Measurements from ENCODE around the gene KIAA1671.

Gene KIAA1671

DNA sequence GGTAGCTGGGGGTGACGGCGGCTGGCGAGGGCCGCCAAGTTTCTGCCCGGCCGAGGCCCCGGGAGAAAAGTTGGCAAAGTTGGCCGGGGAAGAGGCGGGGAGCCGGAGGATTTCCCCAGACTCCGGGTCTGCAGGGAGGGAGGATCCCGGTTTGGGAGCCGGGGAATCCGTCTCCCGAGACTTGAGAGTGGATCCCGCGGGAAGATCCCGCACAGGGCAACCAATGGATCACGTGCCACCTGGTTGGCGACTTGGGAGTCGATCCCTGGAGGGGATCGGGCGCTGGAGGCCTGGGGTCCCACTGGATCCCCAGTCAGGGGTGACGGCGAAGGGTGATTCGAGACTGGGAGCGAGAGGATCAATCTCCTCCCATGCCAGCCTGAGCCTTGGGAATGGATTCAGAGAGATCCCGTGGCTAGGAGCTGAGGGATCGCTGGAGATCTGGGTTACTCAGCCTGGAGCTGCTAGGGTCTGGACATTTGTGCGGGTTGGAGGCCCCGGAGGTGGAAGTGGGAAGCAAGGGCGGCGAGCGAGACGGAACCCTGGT, 394 bp downstream of the KIAA1671 start:
- no peak for DNase-seq (ENCODE audit: low read depth)

DNA sequence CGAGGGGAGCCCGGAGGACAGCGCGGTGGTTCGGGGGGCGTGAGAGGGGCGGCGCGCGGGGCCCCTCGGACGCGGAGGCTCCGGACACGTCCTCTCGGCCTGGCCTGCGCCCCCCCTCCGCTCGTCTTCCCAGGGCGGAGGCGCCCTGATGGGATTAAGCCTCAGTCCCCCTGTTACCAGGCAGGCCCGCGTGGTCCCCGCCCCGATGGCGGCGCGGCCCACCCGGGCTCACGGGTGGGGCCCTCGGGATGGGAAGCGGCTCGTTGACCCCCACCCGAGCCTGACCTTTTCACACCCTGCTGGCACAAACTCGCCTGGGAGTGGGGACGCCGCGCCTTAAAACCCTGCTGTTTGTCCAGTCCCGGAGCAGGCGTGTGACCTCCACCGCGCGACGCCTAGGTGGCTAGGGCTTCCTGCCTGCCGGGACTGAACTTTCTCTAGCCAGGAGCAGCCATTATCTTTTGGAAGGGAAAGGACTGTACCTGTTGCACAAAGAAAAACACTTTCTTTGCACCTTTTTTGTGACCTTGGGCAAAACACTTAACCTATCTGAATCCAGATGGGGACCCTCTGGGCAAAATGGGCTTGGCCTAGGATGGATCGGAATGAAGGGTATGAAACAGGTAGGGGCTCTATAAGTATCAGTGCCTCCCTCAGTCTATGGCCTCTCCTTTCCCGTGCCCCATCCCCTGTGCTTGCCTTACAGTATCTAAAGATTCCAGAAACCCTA, 1.0 kb downstream of the KIAA1671 start:
- no peak for DNase-seq (ENCODE audit: low read depth)

DNA sequence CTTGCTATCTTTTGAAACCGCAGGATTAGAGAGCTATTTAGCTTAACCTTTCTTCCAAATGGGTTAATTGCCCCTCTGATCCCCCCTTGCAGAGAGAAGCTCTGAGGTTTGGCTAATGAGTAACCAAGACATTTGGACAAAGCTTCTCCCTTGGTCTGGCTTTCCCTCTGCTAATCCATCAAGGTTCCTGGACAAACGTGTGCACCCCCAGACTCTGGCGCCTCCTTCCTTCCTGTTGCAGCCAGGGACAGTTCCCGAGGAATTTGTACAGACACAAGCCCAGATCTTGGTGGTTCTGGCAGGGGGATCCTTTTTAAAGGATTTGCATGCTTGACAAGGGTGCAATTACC, 1.6 kb downstream of the KIAA1671 start:
- DNase-seq (ENCODE audit: low read depth) = no peak

DNA sequence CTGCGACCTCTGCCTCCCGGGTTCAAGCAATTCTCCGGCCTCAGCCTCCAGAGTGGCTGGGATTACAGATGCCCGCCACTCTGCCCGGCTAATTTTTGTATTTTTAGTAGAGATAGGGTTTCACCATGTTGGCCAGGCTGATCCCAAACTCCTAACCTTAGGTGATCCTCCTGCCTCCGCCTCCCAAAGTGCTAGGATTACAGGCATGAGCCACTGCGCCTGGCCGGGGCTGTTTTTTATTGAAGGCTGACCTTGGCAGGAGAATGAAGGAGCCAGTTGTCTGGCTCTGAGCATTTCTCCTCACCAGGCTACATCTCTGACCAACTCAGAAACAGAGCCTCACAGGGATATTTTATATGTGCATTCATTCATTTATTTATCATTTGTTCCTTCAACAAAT, 2.3 kb downstream of the KIAA1671 start:
- DNase-seq (ENCODE audit: low read depth) = no peak

DNA sequence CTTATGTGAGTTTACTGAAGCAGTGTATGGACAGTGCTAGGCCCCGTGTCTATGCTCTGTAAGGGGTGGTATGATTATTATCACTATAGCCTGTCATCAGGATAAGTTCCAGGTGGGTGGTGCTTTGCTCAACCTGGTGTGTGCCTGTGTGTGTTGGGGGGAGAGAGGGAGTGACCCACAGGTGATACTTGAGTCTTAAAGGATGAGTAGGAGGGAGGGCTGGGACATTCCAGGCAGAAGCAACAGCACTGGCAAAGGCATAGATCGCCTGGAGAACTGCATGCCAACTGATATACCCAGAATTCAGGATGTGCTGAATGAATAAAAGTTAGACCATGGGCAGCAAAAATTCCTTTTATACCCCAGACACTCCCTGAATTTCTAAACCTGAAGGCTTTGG, 4.5 kb downstream of the KIAA1671 start:
- no peak for DNase-seq (ENCODE audit: low read depth)

DNA sequence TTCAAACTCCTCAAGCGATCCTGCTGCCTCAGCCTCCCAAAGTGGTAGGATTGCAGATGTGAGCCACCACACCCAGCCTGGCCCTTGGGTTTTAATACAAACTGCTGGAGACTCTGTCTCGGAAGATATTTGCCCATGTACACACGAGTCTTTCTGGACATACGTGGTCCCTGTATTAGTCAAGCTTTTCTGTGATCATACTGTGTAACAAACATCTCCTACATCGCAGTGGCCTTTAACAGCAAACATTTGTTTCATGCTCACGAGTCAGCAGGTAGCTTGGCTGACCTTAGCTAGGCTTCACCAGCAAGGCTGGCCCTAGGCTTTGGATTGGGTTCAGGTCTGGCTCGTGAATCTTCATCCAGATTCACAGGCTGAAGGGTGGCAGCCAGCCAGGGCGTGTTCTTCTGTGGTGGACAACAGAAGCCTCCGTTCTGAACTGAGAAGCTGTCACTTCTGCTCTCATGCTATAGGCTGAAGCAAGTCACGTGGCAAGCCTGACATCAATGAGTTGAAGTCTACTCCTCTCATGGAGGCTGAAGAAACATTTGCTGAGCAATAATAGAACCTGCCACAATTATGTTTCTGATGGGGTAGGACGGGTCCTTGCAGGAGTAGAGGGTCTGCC, 8.8 kb downstream of the KIAA1671 start:
- no peak for DNase-seq (ENCODE audit: low read depth)

DNA sequence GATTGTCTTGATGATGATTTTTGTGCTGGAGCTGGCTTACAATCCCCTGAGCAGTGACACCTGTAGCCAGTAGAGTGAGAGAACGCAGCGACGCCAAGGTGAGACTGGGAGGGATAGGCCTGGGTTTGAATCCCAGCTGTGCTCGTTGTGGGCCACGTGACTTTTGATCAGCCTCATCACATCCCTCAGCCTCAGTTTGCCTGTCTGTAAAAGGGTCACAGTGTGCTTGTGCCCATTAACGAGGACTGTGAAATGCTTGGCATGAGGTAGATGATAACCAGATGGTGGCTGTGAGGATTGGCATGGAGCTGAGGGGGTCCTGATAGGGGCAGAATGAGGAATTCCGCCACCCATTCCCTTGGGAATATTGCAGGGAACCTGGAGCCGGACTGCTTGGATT, 9.6 kb downstream of the KIAA1671 start:
- no peak for DNase-seq (ENCODE audit: low read depth)

DNA sequence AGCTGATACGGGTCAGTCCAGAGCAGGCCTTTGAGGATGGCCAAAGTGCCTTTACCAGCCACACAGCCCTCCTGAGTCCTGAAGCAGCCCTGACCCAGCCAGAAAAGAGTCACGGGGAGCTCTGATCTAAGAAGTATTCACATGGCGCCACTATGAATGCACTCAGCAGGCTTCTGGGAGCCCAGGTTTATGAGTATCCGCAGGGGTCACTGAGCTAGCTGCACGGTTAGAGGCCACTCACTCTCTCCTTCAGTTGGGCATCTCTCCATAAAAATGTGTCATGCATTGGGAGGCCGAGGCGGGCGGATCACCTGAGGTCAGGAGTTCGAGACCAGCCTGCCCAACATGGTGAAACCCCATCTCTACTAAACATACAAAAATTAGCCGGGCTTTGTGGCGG, 10.3 kb downstream of the KIAA1671 start:
- no peak for DNase-seq (ENCODE audit: low read depth)

DNA sequence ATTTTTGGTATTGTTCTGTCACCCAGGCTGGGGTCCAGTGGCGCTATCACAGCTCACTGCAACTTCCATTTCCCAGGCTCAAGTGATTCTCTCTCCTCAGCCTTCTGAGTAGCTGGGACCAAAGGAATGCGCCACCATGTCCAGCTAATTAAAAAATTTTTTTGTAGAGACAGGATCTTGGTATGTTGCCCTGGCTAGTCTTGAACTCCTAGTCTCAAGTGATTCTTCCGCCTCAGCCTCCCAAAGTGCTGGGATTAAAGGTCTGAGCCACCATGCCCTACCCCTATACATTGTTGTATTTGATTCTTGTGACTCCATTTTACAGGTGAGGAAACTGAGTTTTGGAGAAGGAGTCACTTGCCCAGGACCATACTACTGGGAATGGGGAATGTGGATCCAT, 11.9 kb downstream of the KIAA1671 start:
- no peak for DNase-seq (ENCODE audit: low read depth)

DNA sequence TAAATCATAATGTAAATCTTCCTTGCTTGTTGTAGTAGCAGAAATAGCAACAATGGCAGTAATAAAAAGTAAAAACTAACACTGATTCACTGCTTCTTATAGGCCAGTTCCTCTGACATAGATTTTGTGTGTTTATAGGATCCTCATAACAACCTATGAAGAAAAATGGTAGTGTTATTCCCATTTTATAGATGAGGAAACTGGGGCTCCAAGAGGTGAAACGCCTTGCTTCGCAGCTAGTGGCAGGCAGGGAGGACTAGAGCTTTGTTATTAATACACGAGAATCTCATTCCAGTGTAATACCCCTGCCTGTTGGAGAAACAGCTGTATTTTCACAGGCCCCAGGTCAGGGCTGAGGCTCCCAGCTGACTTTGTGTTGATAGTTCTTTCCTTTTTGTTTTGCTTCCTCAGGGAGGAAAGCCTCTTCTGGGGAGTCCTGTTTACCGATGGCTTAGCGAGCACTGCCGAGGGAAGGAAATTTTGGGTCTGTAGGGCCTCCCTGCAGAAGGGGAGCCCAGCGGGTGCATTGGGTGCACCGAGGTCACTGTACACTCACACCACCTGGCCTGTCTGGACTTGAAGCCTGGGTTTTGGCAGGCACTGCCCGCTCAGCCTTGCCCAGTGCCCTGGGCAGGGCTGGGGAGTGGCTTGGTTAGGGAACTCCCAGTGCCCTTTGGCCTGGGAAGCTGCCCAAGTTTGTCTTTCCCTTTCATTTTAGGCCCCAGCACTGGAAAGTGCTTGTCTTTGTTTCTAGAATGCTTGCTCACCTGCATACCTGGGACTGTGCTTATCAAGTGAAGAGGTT, 13.5 kb downstream of the KIAA1671 start:
- no peak for DNase-seq (ENCODE audit: low read depth)

DNA sequence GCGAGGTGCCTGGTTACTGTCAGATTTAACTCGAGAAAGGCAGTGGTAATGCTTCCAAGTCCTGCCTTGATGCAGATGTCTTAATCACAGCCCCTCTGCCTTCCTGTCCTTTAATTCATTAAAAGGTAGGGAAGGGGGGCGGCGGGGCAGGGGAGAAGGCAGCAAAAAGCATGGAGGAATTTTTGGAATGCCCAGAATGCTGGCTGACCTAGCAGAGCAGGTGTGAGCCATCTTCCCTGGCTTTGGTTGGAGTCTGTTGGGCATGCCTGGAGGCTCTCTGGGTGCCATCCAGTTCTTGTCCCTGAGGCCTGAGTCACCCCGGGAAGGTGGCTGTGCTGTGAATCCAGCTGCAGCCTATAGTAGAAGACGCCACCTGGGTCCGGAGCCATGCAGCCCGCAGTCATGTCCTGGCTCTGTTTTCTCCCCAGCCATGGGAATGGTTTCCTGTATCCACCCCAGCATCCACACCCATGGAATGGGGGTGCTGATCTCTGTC, 15.6 kb downstream of the KIAA1671 start:
- no peak for DNase-seq (ENCODE audit: low read depth)

DNA sequence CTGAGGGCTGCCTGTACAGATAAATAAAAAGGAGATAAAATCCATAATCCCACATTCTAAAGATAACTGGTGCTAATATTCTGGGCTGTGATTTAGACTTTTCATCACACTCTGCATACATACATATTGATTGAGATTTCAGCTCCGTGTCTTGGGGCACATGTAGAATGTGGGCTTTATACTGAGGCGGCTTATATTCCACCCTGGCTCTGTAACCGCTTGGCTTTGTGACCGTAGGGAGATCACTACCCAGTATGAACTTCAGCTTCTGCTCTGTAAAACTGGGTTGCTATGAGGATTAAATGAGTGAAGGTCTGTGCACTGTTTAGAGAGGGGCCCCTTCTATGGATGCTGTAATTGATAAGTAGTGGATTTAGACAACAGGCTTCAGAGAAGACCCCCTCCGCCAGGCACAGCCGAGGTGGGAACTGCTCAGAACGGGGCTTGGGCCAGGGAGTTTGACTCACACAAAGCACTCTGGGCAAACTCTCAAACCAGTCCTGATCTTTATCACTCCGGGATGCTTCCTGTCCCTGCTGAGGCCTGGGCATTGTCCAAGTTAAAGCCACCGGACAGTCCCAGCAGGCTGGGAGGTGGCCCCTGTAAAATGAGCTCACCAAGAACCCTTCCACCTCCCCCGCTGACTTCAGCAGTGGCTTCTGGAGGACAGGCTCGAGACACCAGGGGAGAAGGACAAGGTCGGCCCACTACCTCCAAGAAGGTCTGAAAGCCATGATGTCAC, 17.2 kb downstream of the KIAA1671 start:
- no peak for DNase-seq (ENCODE audit: low read depth)

DNA sequence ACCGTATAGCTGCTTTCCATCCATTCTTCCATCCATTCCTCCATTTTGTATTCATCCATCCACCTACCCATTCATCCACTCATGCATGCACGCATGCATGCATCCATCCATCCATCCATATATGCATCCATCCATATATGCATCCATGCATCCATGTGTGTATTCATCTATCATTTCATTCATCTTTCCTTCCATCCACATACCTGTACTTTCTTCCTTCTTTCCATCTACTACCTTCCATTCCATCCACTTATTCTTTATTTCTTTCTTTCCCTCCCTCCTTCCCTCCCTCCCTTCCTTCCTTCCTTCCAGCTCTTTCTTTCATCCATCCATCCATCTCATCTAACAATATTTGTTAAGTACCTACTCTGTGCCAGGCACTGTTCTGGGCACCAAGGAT, 19.9 kb downstream of the KIAA1671 start:
- no peak for DNase-seq (ENCODE audit: low read depth)

DNA sequence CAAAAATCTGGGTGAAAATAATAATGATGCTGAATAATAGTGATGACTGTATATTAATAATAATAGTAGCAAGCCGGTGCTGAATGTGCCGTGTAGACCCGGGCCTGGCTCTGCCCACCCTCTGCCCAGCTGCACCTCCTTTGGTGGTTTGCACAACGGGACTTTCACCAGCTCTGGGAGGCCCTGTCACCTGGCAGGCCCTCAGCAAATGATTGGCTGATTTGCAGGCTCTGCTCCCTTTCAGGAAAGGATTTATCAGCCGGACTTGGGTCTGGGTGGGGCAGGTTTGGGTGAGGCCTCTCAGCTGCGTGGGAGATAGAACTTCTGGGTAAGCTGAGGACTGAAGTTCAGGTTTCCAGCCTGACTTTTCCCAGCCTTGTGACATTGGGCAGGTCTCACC, 21.4 kb downstream of the KIAA1671 start:
- no peak for DNase-seq (ENCODE audit: low read depth)

DNA sequence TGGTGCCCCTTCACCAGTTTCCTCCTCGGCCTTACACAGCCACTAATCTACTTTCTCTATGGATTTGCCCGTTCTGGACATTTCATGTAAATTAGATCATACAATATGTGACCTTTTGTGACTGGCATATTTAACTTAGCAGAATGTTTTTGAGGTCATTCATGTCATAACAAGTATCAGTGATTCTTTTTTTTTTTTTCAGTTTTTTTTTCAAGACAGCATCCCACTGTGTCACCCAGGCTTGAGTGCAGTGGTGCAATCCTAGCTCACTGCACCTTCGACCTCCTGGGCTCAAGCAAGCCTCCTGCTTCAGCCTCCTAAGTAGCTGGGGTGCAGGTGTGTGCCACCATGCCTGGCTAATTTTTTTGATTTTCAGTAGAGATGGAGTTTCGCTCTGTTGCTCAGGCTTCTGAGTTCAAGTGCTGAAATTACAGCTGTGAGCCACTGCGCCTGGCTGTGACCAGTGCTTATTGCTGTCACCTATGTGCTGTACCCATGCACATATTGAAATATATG, 22.7 kb downstream of the KIAA1671 start:
- DNase-seq (ENCODE audit: low read depth) = no peak

DNA sequence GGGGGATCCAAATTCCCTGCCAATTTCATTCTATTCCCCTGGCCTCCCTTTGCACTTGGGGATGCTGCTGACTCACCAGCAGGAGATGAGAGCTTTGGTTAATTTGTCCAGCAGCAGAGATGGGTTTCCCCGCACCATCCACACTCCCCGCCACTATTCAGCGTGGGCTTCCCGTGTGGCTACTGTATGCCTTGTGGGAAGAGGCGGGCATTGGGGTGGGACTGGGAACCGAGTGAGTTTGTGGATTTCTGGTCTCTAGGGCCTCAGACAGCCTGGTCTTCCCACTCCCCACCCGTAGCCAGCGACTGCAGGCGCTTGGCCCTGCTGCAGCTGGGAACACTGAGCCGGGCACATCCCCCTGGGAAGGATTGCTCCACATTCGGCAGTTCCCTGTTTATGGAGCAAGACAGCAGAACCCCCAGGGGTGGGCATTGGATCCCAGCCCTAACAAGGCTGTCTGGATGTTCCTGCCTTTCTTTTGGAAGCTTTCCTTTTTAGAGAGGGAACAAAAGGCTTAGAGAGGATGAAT, 23.4 kb downstream of the KIAA1671 start:
- no peak for DNase-seq (ENCODE audit: low read depth)

DNA sequence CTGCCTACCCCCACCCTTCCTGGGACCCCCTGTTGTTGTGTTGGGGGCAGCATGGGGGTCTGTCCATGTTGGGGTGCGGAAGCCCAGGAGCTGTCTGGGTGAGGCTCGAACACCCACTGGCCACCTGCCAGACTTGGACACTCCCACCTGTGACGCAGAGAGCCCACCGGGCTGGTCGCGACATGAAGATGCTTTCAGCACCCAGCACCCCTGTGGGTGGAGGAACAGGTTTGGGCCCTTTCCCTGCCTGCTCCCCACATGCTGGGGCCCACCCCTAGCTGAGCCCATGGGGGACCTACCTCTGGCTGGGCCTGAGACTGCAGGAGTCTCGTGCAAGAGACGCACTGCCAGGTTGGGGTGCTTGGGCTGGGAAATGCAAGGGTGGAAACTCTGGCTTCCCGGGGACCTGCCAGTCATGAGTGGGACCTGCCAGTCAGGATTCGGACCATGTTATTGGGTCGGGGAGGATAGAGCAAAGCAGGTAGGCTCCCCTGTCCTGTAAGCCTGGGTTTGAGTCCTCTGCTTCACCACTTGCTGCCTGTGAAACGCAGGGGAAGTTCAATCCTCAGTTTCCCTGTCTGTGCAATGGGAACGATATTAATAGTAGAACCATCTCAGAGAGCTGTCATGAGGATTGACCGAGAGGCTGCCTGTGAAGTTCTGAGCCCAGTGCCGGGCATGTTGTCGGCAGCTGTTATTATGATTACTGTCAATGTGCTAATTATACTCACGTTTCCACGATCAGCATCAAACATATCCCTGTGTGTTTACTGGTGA, 24.1 kb downstream of the KIAA1671 start:
- DNase-seq (ENCODE audit: low read depth) = no peak

DNA sequence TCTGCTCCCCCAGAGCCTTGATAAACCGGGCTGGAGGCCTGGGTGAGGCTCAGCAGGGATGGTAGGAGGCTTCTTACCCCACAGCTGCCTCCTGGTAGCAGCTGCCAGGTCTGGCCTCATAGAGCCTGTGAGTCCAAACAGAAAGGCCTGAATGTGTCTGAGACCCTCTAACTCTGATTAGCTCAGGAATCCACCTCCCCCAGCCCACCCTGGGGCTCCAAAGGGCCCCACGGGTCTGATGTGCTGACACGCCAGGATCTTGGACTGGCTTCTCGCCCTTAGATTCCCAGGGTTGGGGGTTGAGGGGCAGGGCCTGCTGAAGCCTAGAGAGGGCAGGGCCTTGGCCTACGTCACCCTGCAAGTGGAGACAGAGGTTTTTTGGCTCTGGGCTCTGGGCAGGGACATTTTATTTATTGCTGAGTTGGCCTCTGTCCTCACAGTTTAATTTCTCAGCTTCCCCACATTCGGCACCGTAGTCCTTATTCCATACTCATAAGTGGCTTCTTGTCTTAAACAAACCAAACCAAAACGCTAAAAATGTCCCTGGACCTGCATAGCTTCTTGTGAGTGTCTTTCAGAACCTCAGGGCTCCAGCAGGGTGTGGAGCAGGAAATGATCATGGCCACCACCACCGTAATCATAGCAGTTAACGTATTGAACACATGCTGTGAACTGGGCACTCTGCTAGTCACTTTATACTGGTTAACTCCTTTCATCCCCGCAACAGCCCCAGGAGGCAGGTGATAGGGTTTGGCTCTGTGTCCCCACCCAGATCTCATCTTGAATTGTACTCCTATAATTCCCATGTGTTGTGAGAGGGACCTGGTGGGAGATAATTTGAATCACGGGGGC, 25.1 kb downstream of the KIAA1671 start:
- no peak for DNase-seq (ENCODE audit: low read depth)

DNA sequence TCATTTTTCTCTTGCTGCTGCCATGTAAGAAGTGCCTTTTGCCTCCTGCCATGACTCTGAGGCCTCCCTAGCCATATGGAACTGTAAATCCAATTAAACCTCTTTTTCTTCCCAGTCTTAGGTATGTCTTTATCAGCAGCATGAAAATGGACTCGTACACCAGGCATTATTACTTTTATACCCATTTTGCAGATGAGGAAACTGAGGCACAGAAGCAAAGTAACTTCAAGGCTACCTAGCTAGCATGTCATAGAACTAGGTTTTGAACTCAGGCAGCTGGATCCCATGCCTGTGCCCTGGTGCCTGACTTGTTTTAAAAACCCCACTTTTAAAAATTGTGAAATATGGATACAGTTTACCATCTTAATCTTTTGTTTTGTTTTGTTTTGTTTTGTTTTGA, 25.8 kb downstream of the KIAA1671 start:
- DNase-seq (ENCODE audit: low read depth) = no peak

DNA sequence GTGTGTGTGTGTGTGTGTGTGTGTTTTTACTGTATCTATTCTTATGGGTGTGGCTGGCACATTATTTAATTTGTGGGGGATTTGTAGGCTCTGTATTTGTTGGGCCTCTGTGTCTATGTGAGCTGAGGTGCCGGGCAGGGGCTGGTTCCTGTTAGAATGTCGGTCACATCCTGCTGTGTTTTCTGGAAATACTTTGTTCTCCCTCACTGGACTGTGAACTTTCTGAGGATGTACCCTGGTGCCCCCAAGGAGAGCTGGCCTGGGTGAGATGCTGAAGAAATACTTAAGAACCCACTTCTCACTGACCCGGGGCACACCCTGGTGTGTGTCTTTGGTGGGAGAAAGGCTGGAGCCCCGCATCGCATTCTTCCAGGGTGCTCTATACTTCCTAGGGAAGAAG, 28.6 kb downstream of the KIAA1671 start:
- DNase-seq (ENCODE audit: low read depth) = no peak
